T-cell (primary cell): ENCODE data around the gene CAPZA2. TPM values are rescaled to one million over a fixed set of nuclear protein-coding genes. Genes with fewer than 3 reads are reported as not detected.
A peak's percentile ranks its signal among the peaks of the same experiment; 100 is the strongest.
"Not testable (repeated sequence)": the region's sequence is repeated elsewhere in the genome, so short reads cannot be mapped to it uniquely, and the experiment has no call there.

Experiments used
- ATAC-seq, 4 experiments: fragments of 200-7000 bp in 3 of 4; fragments of 150-1000 bp in 1 of 4; cut with Tn5 transposase; replicated peaks in 1 of 4; 1 replicate in 3 of 4; 2 replicates in 1 of 4; pipeline ENCODE4 v1.10.0; 2021; ENCODE audit warnings: moderate library complexity in 3 of 4, mild to moderate bottlenecking in 2 of 4, moderate number of reproducible peaks in 1 of 4
- CTCF ChIA-PET, 2 donors: fragments of 300-600 bp; sonication (Branson Sonifier 250); formaldehyde crosslinking; loops; one replicate each; lab custom pipeline; 2022; ENCODE audit warnings: antibody characterized with exemption in 2 of 2; lab: Charles Lee
- POLR2A ChIA-PET, 2 donors: fragments of 300-600 bp; sonication (Branson Sonifier 250); formaldehyde crosslinking; loops; one replicate each; lab custom pipeline; 2022; ENCODE audit warnings: antibody characterized with exemption in 2 of 2; lab: Charles Lee
- DNase-seq, 35 experiments: peaks; one replicate each; pipeline versions ENCODE4 v3.0.0 to v3.0.0-alpha.2; 2013 to 2023
- H3K27ac ChIP-seq: one replicate; pipeline ENCODE4 v1.5.1; 2013; ENCODE audit warnings: low read length
- H3K27me3 ChIP-seq, 2 experiments: replicated peaks in 1 of 2; 1 replicate in 1 of 2; 2 replicates in 1 of 2; pipeline versions ENCODE4 v1.6.1 to v1.7.0; 2013; ENCODE audit warnings: low read length in 1 of 2, mixed read lengths in 1 of 2; ENCODE audit not compliant: control insufficient read depth in 2 of 2, insufficient read depth in 2 of 2; ENCODE audit errors: extremely low read depth in 1 of 2
- H3K36me3 ChIP-seq, 2 donors: 1 replicate in 1 of 2; 2 replicates in 1 of 2; pipeline versions ENCODE4 v1.6.1 to v1.7.0; 2013; ENCODE audit warnings: low read length in 1 of 2; ENCODE audit not compliant: control insufficient read depth in 2 of 2, insufficient read depth in 1 of 2; ENCODE audit errors: extremely low read depth in 1 of 2
- H3K4me1 ChIP-seq, 2 experiments: 1 replicate in 1 of 2; 2 replicates in 1 of 2; pipeline versions ENCODE4 v1.6.1 to v1.7.0; 2013; ENCODE audit warnings: low read length in 2 of 2, mixed read lengths in 1 of 2; ENCODE audit not compliant: insufficient read depth in 2 of 2, control insufficient read depth in 1 of 2; ENCODE audit errors: extremely low read depth in 1 of 2
- H3K4me3 ChIP-seq, 2 donors: 1 replicate in 1 of 2; 2 replicates in 1 of 2; pipeline versions ENCODE4 v1.5.1 to v1.7.0; 2013; ENCODE audit warnings: mild to moderate bottlenecking in 2 of 2, low read length in 1 of 2, moderate library complexity in 1 of 2; ENCODE audit not compliant: control insufficient read depth in 1 of 2; ENCODE audit errors: extremely low read depth in 1 of 2
- H3K9me3 ChIP-seq: 2 replicates; pipeline ENCODE4 v1.7.0; 2013
- H3K27ac Mint-ChIP-seq, 2 donors: one replicate each; pipeline ENCODE4 v1.8.0; 2020 to 2021; ENCODE audit warnings: mild to moderate bottlenecking in 2 of 2, mixed read lengths in 2 of 2
- H3K27me3 Mint-ChIP-seq, 2 donors: one replicate each; pipeline ENCODE4 v1.8.0; 2021 to 2022; ENCODE audit warnings: mixed read lengths in 2 of 2
- H3K36me3 Mint-ChIP-seq: one replicate; pipeline ENCODE4 v1.8.0; 2021; ENCODE audit warnings: mixed read lengths
- H3K4me1 Mint-ChIP-seq, 3 donors: one replicate each; pipeline ENCODE4 v1.8.0; 2020 to 2022; ENCODE audit warnings: mixed read lengths in 3 of 3, mild to moderate bottlenecking in 1 of 3
- H3K4me3 Mint-ChIP-seq, 3 donors: one replicate each; pipeline ENCODE4 v1.8.0; 2020 to 2022; ENCODE audit warnings: mild to moderate bottlenecking in 3 of 3, mixed read lengths in 3 of 3, moderate library complexity in 3 of 3
- H3K9me3 Mint-ChIP-seq, 3 donors: one replicate each; pipeline ENCODE4 v1.8.0; 2020 to 2022; ENCODE audit warnings: mixed read lengths in 3 of 3
- WGBS: methylation state at CpG from one replicate; pipeline ENCODE4 v1.1.5; 2013; ENCODE audit warnings: missing lambda C conversion rate; ENCODE audit not compliant: insufficient coverage; 5-methylcytosine and 5-hydroxymethylcytosine counted together
- total RNA-seq, 35 experiments: library from RNA in 6 of 35; stranded (reverse) in 6 of 35; fragments of 120-200 nt in 1 of 35; gene quantifications; one replicate each; pipeline versions ENCODE4 v1.2.1 to v1.2.4 and lab custom pipeline; 2013 to 2026

Gene CAPZA2
- total RNA-seq, 5 donors from 2014 or later (not counting 1 experiment from before 2014, with no cell fraction given): 93.3 to 111 (median 95.6) TPM

- no peak for DNase-seq
- Mint-ChIP-seq H3K27ac (peak overlapping the region; percentile 24 to 75), H3K36me3 (no peaks in the 10 kb centered on the region), H3K9me3 (no peaks in the 10 kb centered on the region), H3K27me3 (no peaks in the 10 kb centered on the region), H3K4me3 (peak overlapping the region; percentile 85 to 94 (median 93)), H3K4me1 (peaks cover 18 to 29% (median 22%) of the 10 kb centered on the region in 3 donors)
- Histone ChIP-seq H3K4me3 (no peak overlapping the region), H3K9me3 (no peaks in the 10 kb centered on the region), H3K27me3 (no peaks in the 10 kb centered on the region), H3K36me3 (no peaks in the 10 kb centered on the region), H3K4me1 (peaks cover 0 to 9% of the 10 kb centered on the region in 2 experiments), H3K27ac (no peak overlapping the region)
- CTCF ChIA-PET: no interaction called here
- POLR2A ChIA-PET: no interaction called here
- no peak for ATAC-seq
These were observed 93.0 kb downstream of the CAPZA2 start for GRCh38 chr7:116955340-116955739.

- peaks cover 0 to 9% of the 10 kb centered on the region in 2 experiments for H3K4me1 ChIP-seq
- no peaks in the 10 kb centered on the region for H3K27me3 ChIP-seq
- DNase-seq (no peak), ATAC-seq (no peak)
- no peaks in the 10 kb centered on the region for H3K36me3 Mint-ChIP-seq
- WGBS: 34% methylated on average over 3 of the region's 4 CpGs
- peak overlapping the region; percentile 0 to 75 for H3K27ac Mint-ChIP-seq
- H3K4me3 ChIP-seq: no peak overlapping the region
- no peaks in the 10 kb centered on the region for H3K27me3 Mint-ChIP-seq
- POLR2A ChIA-PET: no interaction called here
- H3K27ac ChIP-seq: no peak overlapping the region
- no peaks in the 10 kb centered on the region for H3K36me3 ChIP-seq
- no peak overlapping the region for H3K4me3 Mint-ChIP-seq
- CTCF ChIA-PET: interaction anchor here (0.6 to 1.3 kb wide), 3 partner anchors 8 to 178 kb away, joined by 3 read pairs; no protein-coding TSS in a partner anchor
- H3K4me1 Mint-ChIP-seq: peaks cover 18 to 29% (median 22%) of the 10 kb centered on the region in 3 donors
- no peaks in the 10 kb centered on the region for H3K9me3 Mint-ChIP-seq
- no peaks in the 10 kb centered on the region for H3K9me3 ChIP-seq
These were observed 93.6 kb downstream of the CAPZA2 start for GRCh38 chr7:116955801-116956476.

GRCh38 chr7:116956477-116956804 lies 94.1 kb downstream of the CAPZA2 start:
- peak overlapping the region in 1 of 2 donors; percentile 75 for H3K27ac Mint-ChIP-seq
- H3K4me1 Mint-ChIP-seq: peaks cover 18 to 29% (median 22%) of the 10 kb centered on the region in 3 donors
- ChIA-PET CTCF (interaction anchor here (0.6 to 1.3 kb wide), 5 partner anchors 9 to 867 kb away, joined by 3 to 6 read pairs (median 3); no protein-coding TSS in a partner anchor), POLR2A (interaction anchor here in 1 of 2 donors (0.6 kb wide), 1 partner anchor 46 kb away, joined by 7 read pairs; no protein-coding TSS in a partner anchor)
- no peak for DNase-seq
- Histone ChIP-seq H3K36me3 (no peaks in the 10 kb centered on the region), H3K9me3 (no peaks in the 10 kb centered on the region), H3K4me3 (no peak overlapping the region), H3K4me1 (peaks cover 0 to 9% of the 10 kb centered on the region in 2 experiments), H3K27me3 (no peaks in the 10 kb centered on the region), H3K27ac (no peak overlapping the region)
- WGBS: no CpG with 5 or more reads among the region's 2 CpGs
- no peaks in the 10 kb centered on the region for H3K27me3 Mint-ChIP-seq
- ATAC-seq: no peak
- H3K4me3 Mint-ChIP-seq: no peak overlapping the region
- no peaks in the 10 kb centered on the region for H3K36me3 Mint-ChIP-seq
- H3K9me3 Mint-ChIP-seq: no peaks in the 10 kb centered on the region

- peaks cover 0 to 3% (median 0%) of the 10 kb centered on the region in 3 donors for H3K9me3 Mint-ChIP-seq
- Histone ChIP-seq H3K36me3 (no peaks in the 10 kb centered on the region), H3K27me3 (no peaks in the 10 kb centered on the region), H3K4me3 (no peak overlapping the region), H3K9me3 (no peaks in the 10 kb centered on the region), H3K4me1 (peaks cover 0 to 6% of the 10 kb centered on the region in 2 experiments), H3K27ac (no peak overlapping the region)
- no peaks in the 10 kb centered on the region for H3K36me3 Mint-ChIP-seq
- no peak overlapping the region for H3K27ac Mint-ChIP-seq
- no peak overlapping the region for H3K4me3 Mint-ChIP-seq
- peaks cover 26 to 34% (median 27%) of the 10 kb centered on the region in 3 donors for H3K4me1 Mint-ChIP-seq
- no peak for DNase-seq
- 100% methylated on average over 1 of the region's 2 CpGs for WGBS
- ATAC-seq: no peak
- H3K27me3 Mint-ChIP-seq: no peaks in the 10 kb centered on the region
- ChIA-PET POLR2A (no interaction called here), CTCF (interaction anchor here (0.7 to 1.6 kb wide), 5 partner anchors 27 to 732 kb away, joined by 4 to 7 read pairs (median 5); no protein-coding TSS in a partner anchor)
These were observed 95.5 kb downstream of the CAPZA2 start for GRCh38 chr7:116957874-116958273.

GRCh38 chr7:116961966-116962673 lies 99.7 kb downstream of the CAPZA2 start:
- H3K36me3 ChIP-seq, H3K4me1 ChIP-seq, H3K4me3 Mint-ChIP-seq, H3K27ac Mint-ChIP-seq, H3K36me3 Mint-ChIP-seq, H3K9me3 Mint-ChIP-seq, ATAC-seq, H3K27ac ChIP-seq, H3K9me3 ChIP-seq, POLR2A ChIA-PET, H3K27me3 ChIP-seq, H3K27me3 Mint-ChIP-seq, H3K4me3 ChIP-seq: not testable (repeated sequence)
- CTCF ChIA-PET: interaction anchor here in 1 of 2 donors (0.7 kb wide), 1 partner anchor 26 kb away, joined by 3 read pairs; no protein-coding TSS in a partner anchor
- peak in 1 of 35 experiments; percentile 16 for DNase-seq
- H3K4me1 Mint-ChIP-seq: peaks cover 8 to 10% (median 9%) of the 10 kb centered on the region in 3 donors
- WGBS: no CpG with 5 or more reads among the region's 4 CpGs

- no peak overlapping the region for H3K4me3 ChIP-seq
- DNase-seq (no peak), ATAC-seq (no peak)
- CTCF ChIA-PET: no interaction called here
- peaks cover 8 to 10% (median 9%) of the 10 kb centered on the region in 3 donors for H3K4me1 Mint-ChIP-seq
- no peaks in the 10 kb centered on the region for H3K9me3 ChIP-seq
- no peaks in the 10 kb centered on the region for H3K27me3 ChIP-seq
- H3K36me3 Mint-ChIP-seq: no peaks in the 10 kb centered on the region
- no peaks in the 10 kb centered on the region for H3K4me1 ChIP-seq
- no peak overlapping the region for H3K27ac ChIP-seq
- H3K27me3 Mint-ChIP-seq: no peaks in the 10 kb centered on the region
- H3K36me3 ChIP-seq: no peaks in the 10 kb centered on the region
- POLR2A ChIA-PET: no interaction called here
- H3K4me3 Mint-ChIP-seq: no peak overlapping the region
- H3K9me3 Mint-ChIP-seq: peaks cover 0 to 3% (median 0%) of the 10 kb centered on the region in 3 donors
- no peak overlapping the region for H3K27ac Mint-ChIP-seq
These were observed 100.8 kb downstream of the CAPZA2 start for GRCh38 chr7:116963234-116963633.
